Fibroblast of peridontal ligament (primary cell): Measurements from ENCODE around the gene USP48.
"Not testable (repeated sequence)": the region's sequence is repeated elsewhere in the genome, so short reads cannot be mapped to it uniquely, and the experiment has no call there.

ENCODE experiments used
- DNase-seq: peaks from one replicate; pipeline ENCODE4 v3.0.0-alpha.2; 2010; ENCODE audit errors: extremely low read depth

Gene USP48

GRCh38 chr1:21814981-21815582, 32.1 kb upstream of the USP48 start:
- no peak for DNase-seq

GRCh38 chr1:21814241-21814918, 31.4 kb upstream of the USP48 start:
- no peak for DNase-seq

DNA sequence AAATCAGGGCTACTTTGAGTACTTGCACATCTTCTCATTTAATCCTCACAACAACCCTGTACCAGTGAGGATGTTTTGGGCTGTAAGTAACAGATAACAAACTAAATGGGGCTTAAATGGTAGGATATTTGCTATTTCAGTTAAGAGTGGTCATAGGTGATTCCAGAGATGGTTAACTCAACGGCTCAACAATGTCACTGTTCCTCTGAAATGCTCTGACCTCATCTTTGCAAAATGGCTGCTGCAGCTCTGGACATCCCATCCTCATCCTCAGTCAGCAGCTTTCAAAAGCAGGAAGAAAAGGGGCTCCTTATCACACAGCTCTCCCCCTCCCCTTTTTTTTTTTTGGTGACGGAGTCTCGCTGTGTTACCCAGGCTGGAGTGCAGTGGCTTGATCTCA, 30.6 kb upstream of the USP48 start:
- DNase-seq, result no peak

DNA sequence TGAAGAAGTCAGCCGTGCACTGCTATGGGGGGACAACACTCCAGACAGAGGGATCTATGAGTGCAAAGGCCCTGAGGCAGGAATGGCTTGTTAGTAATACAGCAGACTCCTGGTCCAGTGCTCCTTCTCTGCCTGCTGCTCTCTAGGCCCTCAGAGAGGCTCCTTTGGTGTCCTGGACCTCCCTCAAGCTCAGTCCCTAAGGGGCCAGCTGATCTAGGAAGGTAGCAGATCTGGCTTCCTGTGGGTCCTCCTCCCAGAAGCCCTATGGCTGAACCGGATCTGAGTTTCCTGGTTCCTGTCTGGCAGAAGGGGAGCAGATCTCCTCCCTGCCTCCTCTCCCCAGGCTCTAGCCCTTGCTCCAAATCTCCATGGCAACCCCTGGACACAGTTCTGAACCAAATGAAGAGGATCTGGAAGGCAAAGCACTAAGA, 28.9 kb upstream of the USP48 start, which contains the start of gene LDLRAD2:
Gene LDLRAD2, plus strand, starts transcription at position 391 of the 431 bp plus-strand sequence. CDS start 187 bp downstream, outside the sequence.
- DNase-seq, result peak; percentile 51

DNA sequence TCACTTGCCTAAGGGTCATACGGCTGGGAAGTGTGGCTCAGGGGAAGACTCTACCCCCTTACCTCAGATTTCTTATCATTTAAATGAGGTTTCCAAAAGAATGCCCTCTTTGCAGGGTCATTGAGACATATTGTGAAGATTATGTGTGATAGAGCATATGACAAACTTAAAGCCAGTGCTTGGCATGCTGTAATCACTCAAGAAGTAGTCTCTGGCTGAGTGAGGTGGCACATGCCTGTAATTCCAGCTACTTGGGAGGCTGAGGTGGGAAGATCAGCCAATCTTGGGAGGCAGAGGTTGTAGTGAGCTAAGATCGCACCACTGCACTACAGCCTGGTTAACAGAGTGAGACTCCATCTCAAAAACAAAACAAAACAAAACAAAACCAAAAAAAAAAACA, 21.6 kb upstream of the USP48 start:
- DNase-seq, result no peak

- no peak for DNase-seq
Observed at GRCh38 chr1:21801100-21801499, 18.2 kb upstream of the USP48 start.

DNA sequence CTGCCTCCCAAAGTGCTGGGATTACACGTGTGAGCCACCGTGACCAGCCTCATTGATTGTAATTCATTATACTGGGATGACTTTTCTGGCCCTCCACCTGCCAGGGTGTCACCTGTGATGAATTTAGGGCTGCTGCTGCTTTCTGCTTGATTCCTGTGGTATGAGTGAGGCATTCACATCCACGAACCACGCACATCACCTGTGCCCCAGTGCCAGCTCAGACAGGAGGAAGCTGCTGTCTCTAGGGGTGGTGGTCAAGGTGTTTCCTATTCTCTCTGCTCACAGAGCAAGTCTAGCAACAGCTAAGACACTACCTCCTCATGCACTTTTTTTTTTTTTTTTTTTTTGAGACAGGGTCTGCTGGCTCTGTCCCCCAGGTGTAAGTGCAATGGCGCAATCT, 16.8 kb upstream of the USP48 start:
- no peak for DNase-seq

DNA sequence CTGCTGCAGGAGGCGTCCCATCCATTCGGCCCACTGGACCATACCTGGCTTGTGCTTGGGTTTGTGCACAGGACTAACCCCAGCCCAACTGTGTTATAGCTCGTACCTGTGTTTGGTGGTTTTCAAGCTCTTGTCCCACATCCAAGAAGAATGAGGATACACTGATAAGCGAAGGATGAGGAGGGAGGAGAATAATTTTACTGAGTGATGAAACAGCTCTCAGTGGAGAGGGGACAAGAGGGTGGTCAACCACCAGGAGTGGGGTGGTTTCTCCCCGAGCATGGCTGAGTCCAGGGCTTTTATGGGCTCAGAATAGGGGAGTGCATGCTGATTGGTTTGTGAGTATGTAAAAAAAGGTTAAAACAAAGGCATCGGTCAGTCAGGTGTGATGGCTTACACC, 12.1 kb upstream of the USP48 start:
- no peak for DNase-seq

DNA sequence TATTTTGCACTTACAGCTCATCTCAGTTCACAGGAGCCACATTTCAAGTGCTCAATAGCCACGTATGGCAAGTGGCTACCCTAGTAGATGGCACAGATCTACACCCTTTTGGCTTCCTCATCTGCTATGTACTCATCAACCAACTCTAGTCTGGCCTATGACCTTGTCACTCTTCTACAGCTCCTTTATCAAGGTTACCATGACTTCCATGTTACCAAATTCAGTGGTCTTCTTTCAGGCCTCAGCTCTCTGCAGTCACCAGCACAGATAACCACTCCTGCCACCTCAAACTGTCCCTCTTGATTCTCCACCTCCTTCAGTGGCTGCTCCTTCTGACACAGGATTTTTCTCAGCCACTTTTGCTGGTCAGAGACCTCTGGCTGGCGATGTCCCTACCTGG, 11.7 kb upstream of the USP48 start:
- DNase-seq, result no peak

- no peak for DNase-seq
Observed at GRCh38 chr1:21793104-21793503, 10.2 kb upstream of the USP48 start.

DNA sequence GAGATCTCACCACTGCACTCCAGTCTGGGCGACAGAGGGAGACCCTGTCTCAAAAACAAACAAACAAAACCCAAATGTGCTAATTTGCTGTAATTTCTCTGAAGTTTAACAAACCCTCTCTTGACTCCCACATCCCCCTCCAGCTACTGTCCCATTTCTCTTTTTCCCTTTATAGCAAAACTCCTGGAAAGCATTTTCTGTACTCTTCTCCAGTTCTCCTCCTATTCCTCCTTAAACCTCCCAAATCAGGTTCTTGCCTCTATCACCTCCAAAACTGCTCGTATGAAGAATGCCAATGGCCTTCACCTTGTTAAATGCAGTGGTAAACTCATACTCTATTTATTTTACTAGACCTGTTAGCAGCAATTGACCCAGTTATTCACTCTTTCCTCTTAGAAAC, 3.7 kb upstream of the USP48 start:
- DNase-seq, result no peak

DNA sequence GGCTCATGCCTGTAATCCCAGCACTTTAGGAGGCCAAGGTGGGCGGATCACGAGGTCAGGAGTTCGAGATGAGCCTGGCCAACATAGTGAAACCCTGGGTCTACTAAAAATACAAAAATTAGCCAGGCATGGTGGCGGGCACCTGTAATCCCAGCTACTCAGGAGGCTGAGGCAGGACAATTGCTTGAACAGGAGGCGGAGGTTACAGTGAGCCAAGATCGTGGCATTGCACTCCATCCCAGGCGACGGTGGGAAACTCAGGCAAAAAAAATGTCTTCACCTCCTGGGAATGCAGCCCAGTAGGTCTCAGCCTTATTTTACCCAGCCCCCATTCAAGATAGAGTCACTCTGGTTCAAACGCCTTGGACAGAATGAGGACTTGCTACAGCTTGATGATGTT, 2.8 kb upstream of the USP48 start:
- not testable (repeated sequence) for DNase-seq

- DNase-seq, result peak; percentile 84
Observed at GRCh38 chr1:21783679-21784603, 992 bp upstream of the USP48 start.

- peak; percentile 65 for DNase-seq
Observed at GRCh38 chr1:21782349-21782867, 541 bp downstream of the USP48 start.

GRCh38 chr1:21781815-21782348, 1.1 kb downstream of the USP48 start:
- DNase-seq, result peak; percentile 65

DNA sequence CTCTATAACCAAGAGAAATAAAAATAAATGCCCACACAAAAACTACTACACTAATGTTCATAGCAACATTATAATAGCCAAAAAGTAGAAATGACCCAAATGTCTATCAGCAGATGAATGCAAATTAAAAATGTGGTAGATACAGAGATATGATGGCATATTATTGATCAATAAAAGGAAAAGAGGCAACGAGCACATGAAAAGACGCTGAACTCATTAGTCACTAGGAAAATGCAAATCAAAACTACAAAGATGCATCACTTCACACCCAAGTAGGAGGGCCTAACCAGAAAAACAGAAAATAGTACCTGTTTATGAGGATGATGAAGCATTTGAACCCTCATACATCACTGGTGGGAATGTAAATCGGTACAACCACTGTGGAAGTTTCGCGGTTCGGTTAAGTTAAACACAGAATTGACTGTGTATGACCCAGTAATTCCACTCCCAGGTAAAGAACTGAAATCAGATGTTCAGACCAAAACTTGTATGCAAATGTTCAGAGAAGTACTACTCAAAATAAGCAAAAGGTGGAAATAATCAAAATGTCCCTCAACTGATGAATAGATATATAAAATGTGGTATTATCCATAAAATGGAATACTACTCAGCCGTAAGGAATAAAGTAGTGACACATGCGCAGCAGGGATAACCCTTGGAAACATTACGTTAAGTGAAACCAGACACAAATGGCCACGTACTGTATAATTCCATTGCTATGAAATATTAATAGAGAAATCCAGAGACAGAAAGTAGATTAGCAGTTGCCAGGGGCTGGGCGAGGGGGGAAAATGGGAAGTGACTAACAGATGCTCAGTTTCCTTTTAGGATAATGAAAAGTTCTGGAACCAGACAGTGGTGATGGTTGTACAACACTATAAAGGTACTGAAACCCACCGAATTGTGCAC, 3.1 kb downstream of the USP48 start:
- DNase-seq, result no peak

GRCh38 chr1:21778405-21778727, 4.6 kb downstream of the USP48 start:
- DNase-seq, result no peak

DNA sequence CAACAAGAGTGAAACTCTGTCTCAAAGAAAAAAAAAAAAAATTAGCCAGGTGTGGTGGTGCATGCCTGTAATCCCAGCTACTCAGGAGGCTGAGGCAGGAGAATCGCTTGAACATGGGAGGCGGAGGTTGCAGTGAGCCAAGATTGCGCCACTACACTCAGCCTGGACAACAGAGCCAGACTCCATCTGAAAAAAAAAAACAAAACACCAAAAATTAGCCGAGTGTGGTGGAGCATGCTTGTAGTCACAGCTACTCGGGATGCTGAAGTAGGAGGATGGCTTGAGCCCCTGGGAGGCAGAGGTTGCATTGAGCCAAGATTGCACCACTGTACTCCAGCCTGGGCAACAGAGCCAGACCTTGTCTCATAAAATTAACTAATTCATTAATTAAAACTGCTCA, 6.0 kb downstream of the USP48 start:
- DNase-seq, result not testable (repeated sequence)

- peak; percentile 80 for DNase-seq
Observed at GRCh38 chr1:21775985-21776562, 6.9 kb downstream of the USP48 start.

DNA sequence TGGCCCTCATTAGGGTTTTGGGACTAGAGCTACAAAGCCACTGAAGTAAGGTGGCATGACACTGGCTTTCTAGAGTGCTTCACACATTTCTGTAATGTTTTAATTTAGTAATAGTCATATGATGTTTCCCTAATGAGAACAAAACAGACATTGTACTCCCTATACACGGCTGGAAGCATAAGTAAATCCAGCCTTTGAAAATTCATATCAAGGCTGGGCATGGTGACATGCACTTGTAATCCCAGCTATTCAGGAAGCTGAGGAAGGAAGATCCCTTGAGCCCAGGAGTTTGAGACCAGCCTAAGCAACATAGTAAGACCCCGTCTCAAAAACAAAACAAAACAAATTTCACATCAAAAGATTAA, 7.4 kb downstream of the USP48 start:
- DNase-seq, result no peak
